ENCODE results near the gene OLFML1. TPM values are rescaled to one million over a fixed set of nuclear protein-coding genes. Genes with fewer than 3 reads are reported as not detected.

Gene OLFML1
- total RNA-seq, 1 experiment from 2014 or later, result not detected

- Mint-ChIP-seq H3K4me1 (peaks cover 6% of the 10 kb centered on the region), H3K27ac (no peak overlapping the region), H3K27me3 (ENCODE audit: low read depth) (no peaks in the 10 kb centered on the region; the same call in 1 of the 2 replicates), H3K36me3 (no peaks in the 10 kb centered on the region), H3K9me3 (no peaks in the 10 kb centered on the region), H3K4me3 (no peak overlapping the region)
- ChIA-PET CTCF (interaction anchor here (0.9 to 1.3 kb wide), 2 partner anchors 17 to 126 kb away, joined by 3 to 4 read pairs; partner anchors contain the start of gene PPFIBP2), POLR2A (no interaction called here)
- TF ChIP-seq ZNF138 (CRISPR knock-in tag; conservative IDR thresholded peaks at IDR 0.05), result no peak
- ATAC-seq (no peak), DNase-seq (ENCODE audit: low spot score) (no peak)
These were observed 45.7 kb downstream of the OLFML1 start for GRCh38 chr11:7531011-7531410.

- H3K27ac Mint-ChIP-seq, result no peak overlapping the region
- no peak for ATAC-seq
- no peaks in the 10 kb centered on the region for H3K36me3 Mint-ChIP-seq
- no peaks in the 10 kb centered on the region for H3K9me3 Mint-ChIP-seq
- peaks cover 11% of the 10 kb centered on the region for H3K4me1 Mint-ChIP-seq
- no peaks in the 10 kb centered on the region for H3K27me3 Mint-ChIP-seq (ENCODE audit: low read depth)
- DNase-seq (ENCODE audit: low spot score), result no peak
- no peak overlapping the region for H3K4me3 Mint-ChIP-seq
- ChIA-PET POLR2A (no interaction called here), CTCF (interaction anchor here (2.5 kb wide), 1 partner anchor 19 kb away, joined by 8 read pairs; the partner anchor contains the start of gene PPFIBP2)
- no peak for TF ChIP-seq MXD4 (CRISPR knock-in tag; IDR thresholded peaks at IDR 0.05; ENCODE audit: borderline replicate concordance)
- TF ChIP-seq FOXP4 (CRISPR knock-in tag; IDR thresholded peaks at IDR 0.05), result no peak
- no peak for TF ChIP-seq NR3C1 (CRISPR knock-in tag; conservative IDR thresholded peaks at IDR 0.05; ENCODE audit: low read depth)
- no peak for TF ChIP-seq ZNF281 (CRISPR knock-in tag; IDR thresholded peaks at IDR 0.05)
- TF ChIP-seq ATF1 (CRISPR knock-in tag; IDR thresholded peaks at IDR 0.05), result no peak
- no peak for TF ChIP-seq ZNF121 (CRISPR knock-in tag; IDR thresholded peaks at IDR 0.05)
- no peak for TF ChIP-seq CBFB (CRISPR knock-in tag; IDR thresholded peaks at IDR 0.05; ENCODE audit: low read depth)
- no peak for TF ChIP-seq JUN (CRISPR knock-in tag; IDR thresholded peaks at IDR 0.05)
- no peak for TF ChIP-seq ZNF396 (CRISPR knock-in tag; IDR thresholded peaks at IDR 0.05; ENCODE audit: borderline replicate concordance)
- no peak for TF ChIP-seq OVOL2 (CRISPR knock-in tag; IDR thresholded peaks at IDR 0.05; ENCODE audit: borderline replicate concordance)
- TF ChIP-seq HMGA2 (CRISPR knock-in tag; IDR thresholded peaks at IDR 0.05), result no peak
- TF ChIP-seq ZNF416 (CRISPR knock-in tag; IDR thresholded peaks at IDR 0.05), result no peak
- TF ChIP-seq E2F5 (CRISPR knock-in tag; IDR thresholded peaks at IDR 0.05), result no peak
- TF ChIP-seq ELF4 (CRISPR knock-in tag; IDR thresholded peaks at IDR 0.05; ENCODE audit: low read depth), result no peak
- no peak for TF ChIP-seq MAX (CRISPR knock-in tag; IDR thresholded peaks at IDR 0.05)
These were observed 47.3 kb downstream of the OLFML1 start for GRCh38 chr11:7532405-7533145.
